Measurements from ENCODE around the gene FAM193B.

The FAM193B gene

GRCh38 chr5:177598477-177598876 lies 44.1 kb upstream of the FAM193B start:
- no peak for TF ChIP-seq POLR2AphosphoS5 (IDR thresholded peaks at IDR 0.05; ENCODE audit: low read depth, low read length)
- TF ChIP-seq FOXP2 (optimal IDR thresholded peaks at IDR 0.05; ENCODE audit: borderline replicate concordance, extremely low read depth, extremely low read length, insufficient read depth), result peak; percentile 21

- TF ChIP-seq FOXP2 (optimal IDR thresholded peaks at IDR 0.05; ENCODE audit: borderline replicate concordance, extremely low read depth, extremely low read length, insufficient read depth) (no peak), TAF1 (IDR thresholded peaks at IDR 0.05; ENCODE audit: borderline replicate concordance, insufficient read depth, low read length) (no peak), POLR2AphosphoS5 (IDR thresholded peaks at IDR 0.05; ENCODE audit: low read depth, low read length) (no peak), SIN3A (IDR thresholded peaks at IDR 0.05; ENCODE audit: borderline replicate concordance, insufficient read depth, low read length) (no peak), REST (IDR thresholded peaks at IDR 0.05; ENCODE audit: insufficient read depth in 1 of 2, low read depth in 2 of 2, low read length in 2 of 2) (no peak)
These were observed 42.4 kb upstream of the FAM193B start for GRCh38 chr5:177596775-177597238.

- no peak for TF ChIP-seq SIN3A (IDR thresholded peaks at IDR 0.05; ENCODE audit: borderline replicate concordance, insufficient read depth, low read length)
- 0 out of 2 replicates have a peak, but pooled peaks have one; percentile 14 for TF ChIP-seq POLR2AphosphoS5 (IDR thresholded peaks at IDR 0.05; ENCODE audit: low read depth, low read length)
These were observed 41.8 kb upstream of the FAM193B start for GRCh38 chr5:177595991-177596774.

- TF ChIP-seq POLR2AphosphoS5 (IDR thresholded peaks at IDR 0.05; ENCODE audit: low read depth, low read length), result no peak
- TF ChIP-seq SIN3A (IDR thresholded peaks at IDR 0.05; ENCODE audit: borderline replicate concordance, insufficient read depth, low read length), result no peak
- TF ChIP-seq REST (IDR thresholded peaks at IDR 0.05; ENCODE audit: insufficient read depth in 1 of 2, low read depth in 2 of 2, low read length in 2 of 2), result no peak
- TF ChIP-seq TAF1 (IDR thresholded peaks at IDR 0.05; ENCODE audit: borderline replicate concordance, insufficient read depth, low read length), result no peak
- TF ChIP-seq FOXP2 (optimal IDR thresholded peaks at IDR 0.05; ENCODE audit: borderline replicate concordance, extremely low read depth, extremely low read length, insufficient read depth), result no peak
These were observed 40.7 kb upstream of the FAM193B start for GRCh38 chr5:177595026-177595585.

GRCh38 chr5:177594071-177594470 lies 39.7 kb upstream of the FAM193B start:
- TF ChIP-seq REST (IDR thresholded peaks at IDR 0.05; ENCODE audit: insufficient read depth in 1 of 2, low read depth in 2 of 2, low read length in 2 of 2), result no peak
- no peak for TF ChIP-seq TAF1 (IDR thresholded peaks at IDR 0.05; ENCODE audit: borderline replicate concordance, insufficient read depth, low read length)
- no peak for TF ChIP-seq FOXP2 (optimal IDR thresholded peaks at IDR 0.05; ENCODE audit: borderline replicate concordance, extremely low read depth, extremely low read length, insufficient read depth)
- no peak for TF ChIP-seq POLR2AphosphoS5 (IDR thresholded peaks at IDR 0.05; ENCODE audit: low read depth, low read length)
- no peak for TF ChIP-seq SIN3A (IDR thresholded peaks at IDR 0.05; ENCODE audit: borderline replicate concordance, insufficient read depth, low read length)

- TF ChIP-seq POLR2AphosphoS5 (IDR thresholded peaks at IDR 0.05; ENCODE audit: low read depth, low read length) (no peak), SIN3A (IDR thresholded peaks at IDR 0.05; ENCODE audit: borderline replicate concordance, insufficient read depth, low read length) (no peak), FOXP2 (optimal IDR thresholded peaks at IDR 0.05; ENCODE audit: borderline replicate concordance, extremely low read depth, extremely low read length, insufficient read depth) (no peak), REST (IDR thresholded peaks at IDR 0.05; ENCODE audit: insufficient read depth in 1 of 2, low read depth in 2 of 2, low read length in 2 of 2) (no peak), TAF1 (IDR thresholded peaks at IDR 0.05; ENCODE audit: borderline replicate concordance, insufficient read depth, low read length) (no peak)
These were observed 39.1 kb upstream of the FAM193B start for GRCh38 chr5:177593511-177593910.
